GM19240 (cell line): ENCODE data around the gene THAP7.

Experiments used
- DNase-seq: peaks from one replicate; pipeline ENCODE4 v3.0.0; 2011; ENCODE audit warnings: low spot score; ENCODE audit not compliant: insufficient read length

THAP7 gene

GRCh38 chr22:20965104-20965887 lies 36.6 kb downstream of the THAP7 start:
- DNase-seq = no peak

GRCh38 chr22:20964799-20965103 lies 37.2 kb downstream of the THAP7 start:
- no peak for DNase-seq

GRCh38 chr22:20964090-20964798 lies 37.7 kb downstream of the THAP7 start:
- DNase-seq = no peak

- no peak for DNase-seq
Observed at GRCh38 chr22:20963201-20964052, 38.5 kb downstream of the THAP7 start.

GRCh38 chr22:20962491-20962945 lies 39.4 kb downstream of the THAP7 start:
- DNase-seq = no peak

- no peak for DNase-seq
Observed at GRCh38 chr22:20960609-20961008, 41.3 kb downstream of the THAP7 start.

GRCh38 chr22:20959578-20960461 lies 42.1 kb downstream of the THAP7 start:
- DNase-seq = no peak

GRCh38 chr22:20957683-20958431 lies 44.1 kb downstream of the THAP7 start:
- DNase-seq = no peak

- no peak for DNase-seq
Observed at GRCh38 chr22:20957102-20957682, 44.7 kb downstream of the THAP7 start.

- DNase-seq = no peak
Observed at GRCh38 chr22:20956258-20957101, 45.4 kb downstream of the THAP7 start.

GRCh38 chr22:20955548-20955947 lies 46.4 kb downstream of the THAP7 start:
- no peak for DNase-seq

GRCh38 chr22:20953668-20954500 lies 48.0 kb downstream of the THAP7 start:
- no peak for DNase-seq

- DNase-seq = no peak
Observed at GRCh38 chr22:20953342-20953608, 48.6 kb downstream of the THAP7 start.

- no peak for DNase-seq
Observed at GRCh38 chr22:20952544-20953341, 49.2 kb downstream of the THAP7 start.

- DNase-seq = no peak
Observed at GRCh38 chr22:20951932-20952380, 50.0 kb downstream of the THAP7 start.

GRCh38 chr22:20951151-20951931 lies 50.6 kb downstream of the THAP7 start:
- no peak for DNase-seq
